Fibroblast of mammary gland (primary cell): ENCODE measurements around the gene ZPLD1.

Experiments used
- DNase-seq: peaks from one replicate; pipeline ENCODE4 v3.0.0-alpha.2; 2010; ENCODE audit warnings: low read depth
- H3K4me3 ChIP-seq: 2 replicates; pipeline ENCODE4 v1.5.1; 2011; ENCODE audit warnings: low read depth, mild to moderate bottlenecking, low read length, moderate library complexity; ENCODE audit not compliant: control insufficient read depth
- CTCF ChIP-seq: conservative IDR thresholded peaks from 2 replicates; pipeline ENCODE4 v1.5.1; 2011; ENCODE audit warnings: low read depth, low read length, inconsistent platforms; ENCODE audit not compliant: control insufficient read depth, insufficient read depth

Gene ZPLD1

GRCh38 chr3:102471491-102471890 lies 36.7 kb downstream of the ZPLD1 start:
- H3K4me3 ChIP-seq, result no peak overlapping the region
- TF ChIP-seq CTCF, result no peak
- no peak for DNase-seq

- no peak overlapping the region for H3K4me3 ChIP-seq
- no peak for TF ChIP-seq CTCF
- DNase-seq, result no peak
Observed at GRCh38 chr3:102473648-102474047, 38.8 kb downstream of the ZPLD1 start.

- no peak for DNase-seq
- no peak for TF ChIP-seq CTCF
- no peak overlapping the region for H3K4me3 ChIP-seq
Observed at GRCh38 chr3:102474207-102474606, 39.4 kb downstream of the ZPLD1 start.

GRCh38 chr3:102476198-102476597 lies 41.4 kb downstream of the ZPLD1 start:
- no peak for DNase-seq
- H3K4me3 ChIP-seq, result no peak overlapping the region
- TF ChIP-seq CTCF, result no peak

GRCh38 chr3:102478160-102478559 lies 43.3 kb downstream of the ZPLD1 start:
- no peak for DNase-seq
- TF ChIP-seq CTCF, result no peak
- no peak overlapping the region for H3K4me3 ChIP-seq

- no peak for TF ChIP-seq CTCF
- DNase-seq, result no peak
- H3K4me3 ChIP-seq, result no peak overlapping the region
Observed at GRCh38 chr3:102480139-102480538, 45.3 kb downstream of the ZPLD1 start.

GRCh38 chr3:102481050-102481449 lies 46.2 kb downstream of the ZPLD1 start:
- TF ChIP-seq CTCF, result no peak
- no peak overlapping the region for H3K4me3 ChIP-seq
- DNase-seq, result no peak
